ENCODE data around the gene SLC15A1.

SLC15A1 gene

DNA sequence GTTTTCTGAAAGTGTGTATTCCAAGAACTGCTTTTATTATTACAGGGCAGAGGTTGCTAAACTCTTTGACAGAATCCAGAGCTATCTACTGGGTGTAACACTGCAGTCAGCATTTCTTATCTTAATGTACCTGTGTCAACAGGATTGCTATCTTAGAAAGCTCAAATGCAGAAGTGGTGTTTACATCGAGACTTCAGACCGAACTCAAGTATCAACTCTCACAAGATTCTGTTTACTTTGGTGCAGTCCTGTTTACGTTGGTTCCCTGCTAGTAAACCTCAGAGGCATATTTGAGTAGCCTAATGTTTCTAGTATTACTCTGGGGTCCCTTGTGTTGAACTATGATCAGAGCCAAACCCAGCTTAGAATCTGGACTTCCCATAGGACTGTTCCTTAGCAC, 20.5 kb downstream of the SLC15A1 start:
- ChIA-PET CTCF (no interaction called here), POLR2A (no interaction called here)
- TF ChIP-seq, protein P1, sequence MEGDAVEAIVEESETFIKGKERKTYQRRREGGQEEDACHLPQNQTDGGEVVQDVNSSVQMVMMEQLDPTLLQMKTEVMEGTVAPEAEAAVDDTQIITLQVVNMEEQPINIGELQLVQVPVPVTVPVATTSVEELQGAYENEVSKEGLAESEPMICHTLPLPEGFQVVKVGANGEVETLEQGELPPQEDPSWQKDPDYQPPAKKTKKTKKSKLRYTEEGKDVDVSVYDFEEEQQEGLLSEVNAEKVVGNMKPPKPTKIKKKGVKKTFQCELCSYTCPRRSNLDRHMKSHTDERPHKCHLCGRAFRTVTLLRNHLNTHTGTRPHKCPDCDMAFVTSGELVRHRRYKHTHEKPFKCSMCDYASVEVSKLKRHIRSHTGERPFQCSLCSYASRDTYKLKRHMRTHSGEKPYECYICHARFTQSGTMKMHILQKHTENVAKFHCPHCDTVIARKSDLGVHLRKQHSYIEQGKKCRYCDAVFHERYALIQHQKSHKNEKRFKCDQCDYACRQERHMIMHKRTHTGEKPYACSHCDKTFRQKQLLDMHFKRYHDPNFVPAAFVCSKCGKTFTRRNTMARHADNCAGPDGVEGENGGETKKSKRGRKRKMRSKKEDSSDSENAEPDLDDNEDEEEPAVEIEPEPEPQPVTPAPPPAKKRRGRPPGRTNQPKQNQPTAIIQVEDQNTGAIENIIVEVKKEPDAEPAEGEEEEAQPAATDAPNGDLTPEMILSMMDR (IDR thresholded peaks at IDR 0.05; ENCODE audit: control extremely low read depth, extremely low read depth, low read depth, missing control alignments) = no peak
- DNase-seq (ENCODE audit: extremely low spot score) = no peak

DNA sequence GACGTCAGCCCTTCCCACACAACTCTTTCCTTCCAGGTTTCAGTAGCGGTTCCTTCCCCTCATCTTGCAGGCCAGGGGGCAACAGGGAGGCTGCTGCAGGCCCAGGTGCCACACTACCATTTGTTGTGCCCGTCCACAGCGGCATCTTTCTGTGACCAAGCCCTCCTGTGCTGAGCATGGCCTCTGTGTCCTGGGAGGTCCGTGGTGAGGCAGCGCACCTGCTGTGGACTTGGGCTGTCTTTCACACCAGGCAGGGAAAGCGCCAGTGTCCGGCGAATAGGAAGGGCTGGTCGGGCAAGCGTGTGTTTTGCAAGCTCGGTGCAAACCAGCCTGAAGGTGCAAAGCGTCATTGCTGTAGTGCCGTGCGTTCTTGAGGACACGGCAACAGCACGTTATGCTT, 21.4 kb downstream of the SLC15A1 start:
- TF ChIP-seq, protein P1 (IDR thresholded peaks at IDR 0.05; ENCODE audit: control extremely low read depth, extremely low read depth, low read depth, missing control alignments) = no peak
- POLR2A ChIA-PET = no interaction called here
- DNase-seq (ENCODE audit: extremely low spot score) = no peak
- CTCF ChIA-PET = no interaction called here

DNA sequence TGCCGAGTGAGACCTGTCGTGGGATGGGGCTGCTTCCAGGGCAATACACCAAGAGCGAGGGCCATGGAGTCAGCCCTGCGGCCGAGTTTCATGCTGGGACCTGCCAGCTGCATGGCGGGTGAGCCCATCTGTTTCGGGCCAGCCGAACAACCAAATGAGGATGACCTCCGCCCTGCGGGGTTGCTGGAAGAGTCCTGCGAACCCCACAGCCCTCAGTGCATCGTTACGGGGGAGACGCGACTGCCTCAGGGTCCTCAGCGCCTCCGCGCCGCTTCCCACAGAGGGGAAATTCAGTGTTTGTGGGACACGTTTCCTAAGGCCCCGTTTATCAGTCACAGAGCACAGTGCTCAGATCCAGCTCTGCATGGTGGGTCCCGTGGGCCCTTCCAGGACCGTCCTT, 22.0 kb downstream of the SLC15A1 start:
- no peak for DNase-seq (ENCODE audit: extremely low spot score)
- ChIA-PET POLR2A (no interaction called here), CTCF (no interaction called here)
- TF ChIP-seq, protein P1 (IDR thresholded peaks at IDR 0.05; ENCODE audit: control extremely low read depth, extremely low read depth, low read depth, missing control alignments) = no peak

DNA sequence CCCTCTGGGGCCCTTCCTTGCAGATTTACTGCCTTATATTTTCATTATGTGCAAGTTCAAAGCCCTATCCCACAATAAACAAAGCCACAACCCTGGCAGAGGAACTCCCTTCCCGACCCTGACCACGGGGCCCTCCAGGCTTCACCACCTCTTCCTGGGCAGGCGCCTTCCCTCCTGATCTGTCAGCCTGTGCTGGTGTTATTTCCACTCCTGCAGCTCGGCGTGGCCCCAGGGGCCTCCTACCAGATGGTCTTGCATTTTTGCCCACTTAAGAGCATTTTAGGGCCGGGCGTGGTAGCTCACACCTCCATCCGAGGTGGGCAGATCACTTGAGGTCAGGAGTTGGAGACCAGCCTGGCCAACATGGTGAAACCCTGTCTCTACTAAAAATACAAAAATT, 22.8 kb downstream of the SLC15A1 start:
- ChIA-PET CTCF (no interaction called here), POLR2A (no interaction called here)
- TF ChIP-seq, protein P1 (IDR thresholded peaks at IDR 0.05; ENCODE audit: control extremely low read depth, extremely low read depth, low read depth, missing control alignments) = no peak
- DNase-seq (ENCODE audit: extremely low spot score) = no peak

DNA sequence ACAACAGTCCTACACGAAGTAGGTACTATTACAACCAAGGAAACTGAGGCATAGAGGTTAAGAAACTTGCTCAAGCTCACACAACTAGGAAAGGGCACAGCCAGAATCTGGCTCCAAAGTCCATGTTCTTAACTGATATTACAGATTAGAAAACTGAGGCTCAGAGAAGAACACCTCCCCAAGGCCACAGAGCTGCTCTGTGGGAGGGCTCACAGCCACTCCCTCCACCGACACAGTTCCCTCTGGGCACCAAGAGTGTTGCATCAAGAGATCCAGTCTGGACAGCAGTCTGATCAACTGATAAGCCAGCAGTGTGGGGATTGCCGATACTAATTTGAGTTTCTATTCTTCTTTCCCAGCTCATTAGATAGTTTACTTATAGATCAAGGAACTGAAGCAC, 29.5 kb downstream of the SLC15A1 start:
- ChIA-PET POLR2A (no interaction called here), CTCF (interaction anchor here (1.0 kb wide), 1 partner anchor 69 kb away, joined by 4 read pairs; no protein-coding TSS in a partner anchor)
- DNase-seq (ENCODE audit: extremely low spot score) = no peak
- TF ChIP-seq, protein P1 (IDR thresholded peaks at IDR 0.05; ENCODE audit: control extremely low read depth, extremely low read depth, low read depth, missing control alignments) = no peak

DNA sequence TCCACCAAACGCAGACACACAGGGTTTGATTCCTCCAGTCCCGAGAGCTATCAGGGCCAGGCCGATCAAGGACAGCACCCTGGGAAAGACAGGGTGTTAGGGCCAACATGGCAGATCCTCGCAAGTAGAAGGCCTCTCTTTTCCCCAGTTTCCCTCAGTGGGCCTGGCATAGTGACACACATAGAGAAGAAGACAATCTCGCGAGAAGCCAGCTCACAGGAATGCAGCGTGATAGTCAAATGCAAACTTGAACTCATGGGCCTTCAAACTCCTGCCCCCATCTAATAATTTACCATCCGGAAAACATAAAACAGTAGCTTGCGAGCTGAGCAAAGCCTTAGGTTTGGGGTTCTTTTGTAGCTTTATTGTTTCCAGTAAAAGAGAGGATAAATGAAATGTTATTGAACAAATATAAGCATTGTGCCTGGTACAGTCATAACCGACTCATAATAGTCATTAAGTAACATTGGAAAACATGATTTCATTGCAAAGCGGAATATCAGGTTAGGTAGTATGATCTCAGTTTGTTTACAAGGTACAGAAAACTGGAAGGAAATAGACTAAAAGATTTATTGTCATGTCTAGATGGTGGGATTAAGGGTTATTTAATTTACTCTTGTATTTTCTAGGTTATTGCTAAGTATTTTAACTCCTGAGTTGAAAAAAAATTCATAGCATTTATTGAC, 30.5 kb downstream of the SLC15A1 start:
- DNase-seq (ENCODE audit: extremely low spot score) = no peak
- ChIA-PET CTCF (interaction anchor here (1.1 to 1.3 kb wide), 2 partner anchors 79 to 277 kb away, joined by 3 to 4 read pairs; no protein-coding TSS in a partner anchor), POLR2A (no interaction called here)
- TF ChIP-seq, protein P1 (IDR thresholded peaks at IDR 0.05; ENCODE audit: control extremely low read depth, extremely low read depth, low read depth, missing control alignments) = no peak
